Ovary (tissue), 9 donors: Measurements from ENCODE around the gene KCNMB2. TPM values are rescaled to one million over a fixed set of nuclear protein-coding genes. Genes with fewer than 3 reads are reported as not detected.

ENCODE experiments used
- DNase-seq, 5 donors: peaks; one replicate each; pipeline ENCODE4 v3.0.0-alpha.2; 2019 to 2020
- H3K27ac ChIP-seq, 2 donors: fragments of 200-600 bp; one replicate each; pipeline versions ENCODE4 v1.5.1 to v1.8.0; 2019 to 2022
- H3K27me3 ChIP-seq: fragments of 200-600 bp; one replicate; pipeline ENCODE4 v1.8.0; 2022
- H3K36me3 ChIP-seq: fragments of 200-600 bp; sonication (generic); one replicate; pipeline ENCODE4 v1.5.1; 2019
- H3K4me1 ChIP-seq: one replicate; pipeline ENCODE4 v1.8.1; 2013; ENCODE audit warnings: mild to moderate bottlenecking, moderate library complexity; ENCODE audit not compliant: insufficient read depth
- H3K4me3 ChIP-seq: fragments of 200-600 bp; sonication (generic); one replicate; pipeline ENCODE4 v1.5.1; 2017
- H3K9me3 ChIP-seq, 2 donors: fragments of 200-600 bp in 1 of 2; sonication (generic) in 1 of 2; one replicate each; pipeline versions ENCODE4 v1.5.1 to v1.8.1; 2013 to 2019; ENCODE audit warnings: mild to moderate bottlenecking in 1 of 2, moderate library complexity in 1 of 2
- EP300 ChIP-seq: sonication (generic); formaldehyde crosslinking; IDR thresholded peaks from one replicate; pipeline ENCODE4 v1.6.1; 2017; ENCODE audit warnings: antibody characterized with exemption
- POLR2A ChIP-seq: fragments of 450-650 bp; IDR thresholded peaks from one replicate; pipeline ENCODE4 v1.6.1; 2017; ENCODE audit warnings: antibody characterized with exemption, mild to moderate bottlenecking, moderate library complexity
- WGBS, 3 donors: extraction: QIAGEN DNeasy Blood & Tissue Kit in 1 of 3; methylation state at CpG; one replicate each; pipeline versions ENCODE4 v1.1.5 to v1.1.7; 2013 to 2017; 5-methylcytosine and 5-hydroxymethylcytosine counted together
- intact Hi-C, 4 donors: fragments of 100-400 bp; cut with DNase I; formaldehyde crosslinking; loops; one replicate each; pipeline versions ENCODE4 v1.11.0 to v1.15.1; 2022 to 2023
- polyA plus RNA-seq, 2 donors: library from polyadenylated mRNA; stranded (reverse); fragments of 200-250 nt in 1 of 2; fragments of 350-450 nt in 1 of 2; fragmentation: Illumina TruSeq in 1 of 2; extraction: RNeasy Lipid Tissue Mini Kit (QIAGEN cat#74804) in 1 of 2; gene quantifications; one replicate each; pipeline ENCODE4 v1.2.3, GENCODE V29; 2013 to 2014
- total RNA-seq, 7 donors: library from RNA; depleted of rRNA in 2 of 7; stranded (reverse); fragments of >200 nt in 2 of 7; fragmentation: NEBNext Ultra II Directional in 3 of 7; extraction: Animal tissue kit (Norgen Biotek cat#: 25700) in 3 of 7; gene quantifications; one replicate each; pipeline versions ENCODE4 v1.1.0 to v1.2.4, GENCODE V29; 2016 to 2023
- TF ChIP-seq, protein P1 (sequence below), 3 donors: fragments of 450-650 bp in 2 of 3; fragments of 200-600 bp in 1 of 3; IDR thresholded peaks; one replicate each; pipeline versions ENCODE4 v1.5.1 to v1.8.0; 2016 to 2022; ENCODE audit warnings: antibody characterized with exemption in 3 of 3, mild to moderate bottlenecking in 1 of 3
- donor health status: DM: no; HTN: no; CAD: no; lungs with moderate emphysema.
- donor health status: DM: no; HTN: no; CAD: no.
- donor health status: Bipolar disorder and iron deficiency.
- donor health status: DM: yes; HTN: yes; CAD: no.
- donor health status: DM: no; HTN: no; CAD: no.
- donor health status: DM: yes; HTN: yes; CAD: no.

Gene KCNMB2
- total and polyA plus RNA-seq, 9 donors = 5.7 to 11.6 (median 7.5) TPM

DNA sequence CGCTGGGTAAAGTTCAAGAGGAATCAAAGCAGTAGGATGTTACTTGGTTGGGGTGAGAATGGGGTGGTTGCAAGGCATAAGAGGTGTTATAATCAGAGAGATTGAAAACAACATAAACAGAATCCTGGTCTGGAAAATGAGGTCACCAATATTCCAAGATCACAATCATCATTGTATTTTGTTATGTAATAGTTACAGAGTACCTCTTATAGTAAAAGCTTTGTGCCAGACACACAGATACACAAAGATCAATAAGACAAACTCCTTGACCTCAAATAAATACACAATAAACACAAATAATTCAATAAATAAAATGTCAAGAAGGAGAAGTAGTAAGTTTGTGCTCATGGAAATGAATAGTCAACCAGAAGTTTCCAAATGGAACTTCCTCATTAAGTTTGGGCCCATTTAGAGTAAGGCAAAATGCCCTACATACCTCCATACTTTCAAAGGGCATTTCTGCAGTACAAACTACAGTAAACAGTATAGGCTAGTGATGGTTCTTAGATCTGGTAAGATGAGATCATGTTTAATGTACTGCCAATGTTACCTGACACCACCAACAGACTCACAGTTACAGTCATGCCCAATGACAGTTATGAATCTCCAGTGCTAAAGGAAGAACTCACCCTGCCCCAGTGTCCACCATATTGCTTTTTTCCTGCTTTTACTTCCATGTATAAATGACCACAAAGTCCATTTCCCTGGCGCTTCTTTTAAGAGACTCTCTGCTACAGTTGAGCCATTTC lies 93.4 kb downstream of the KCNMB2 start:
- H3K4me1 ChIP-seq = no peaks in the 10 kb centered on the region
- TF ChIP-seq POLR2A (no peak), EP300 (no peak)
- TF ChIP-seq, protein P1, sequence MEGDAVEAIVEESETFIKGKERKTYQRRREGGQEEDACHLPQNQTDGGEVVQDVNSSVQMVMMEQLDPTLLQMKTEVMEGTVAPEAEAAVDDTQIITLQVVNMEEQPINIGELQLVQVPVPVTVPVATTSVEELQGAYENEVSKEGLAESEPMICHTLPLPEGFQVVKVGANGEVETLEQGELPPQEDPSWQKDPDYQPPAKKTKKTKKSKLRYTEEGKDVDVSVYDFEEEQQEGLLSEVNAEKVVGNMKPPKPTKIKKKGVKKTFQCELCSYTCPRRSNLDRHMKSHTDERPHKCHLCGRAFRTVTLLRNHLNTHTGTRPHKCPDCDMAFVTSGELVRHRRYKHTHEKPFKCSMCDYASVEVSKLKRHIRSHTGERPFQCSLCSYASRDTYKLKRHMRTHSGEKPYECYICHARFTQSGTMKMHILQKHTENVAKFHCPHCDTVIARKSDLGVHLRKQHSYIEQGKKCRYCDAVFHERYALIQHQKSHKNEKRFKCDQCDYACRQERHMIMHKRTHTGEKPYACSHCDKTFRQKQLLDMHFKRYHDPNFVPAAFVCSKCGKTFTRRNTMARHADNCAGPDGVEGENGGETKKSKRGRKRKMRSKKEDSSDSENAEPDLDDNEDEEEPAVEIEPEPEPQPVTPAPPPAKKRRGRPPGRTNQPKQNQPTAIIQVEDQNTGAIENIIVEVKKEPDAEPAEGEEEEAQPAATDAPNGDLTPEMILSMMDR (IDR thresholded peaks at IDR 0.05) = no peak
- H3K9me3 ChIP-seq = no peaks in the 10 kb centered on the region
- no peak overlapping the region for H3K4me3 ChIP-seq
- WGBS, 3 donors = 96 to 97% (median 97%) methylated on average over 2 of the region's 2 CpGs
- H3K27me3 ChIP-seq = no peaks in the 10 kb centered on the region
- H3K27ac ChIP-seq = no peak overlapping the region
- intact Hi-C loops = no loop called here
- H3K36me3 ChIP-seq = no peaks in the 10 kb centered on the region
- DNase-seq = no peak

DNA sequence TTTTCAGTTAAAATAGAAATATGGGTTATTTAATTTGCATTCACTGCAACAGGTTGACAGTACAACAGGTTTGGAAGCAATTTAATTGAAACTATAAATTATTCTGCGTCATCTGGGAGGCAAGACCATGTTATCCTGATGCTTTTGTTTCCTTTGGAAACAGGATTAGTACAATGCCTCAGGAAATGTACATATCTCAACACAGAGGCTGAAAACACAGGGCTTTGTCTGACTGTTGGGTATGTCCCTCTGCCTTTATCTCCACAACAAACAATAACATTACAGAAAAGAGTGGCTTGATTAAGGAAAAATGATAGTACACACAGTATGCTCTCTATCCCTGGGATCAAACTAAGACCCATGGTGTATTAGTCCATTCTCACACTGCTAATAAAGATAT lies 95.7 kb downstream of the KCNMB2 start:
- no peaks in the 10 kb centered on the region for H3K27me3 ChIP-seq
- no peak overlapping the region for H3K27ac ChIP-seq
- DNase-seq = no peak
- no peaks in the 10 kb centered on the region for H3K4me1 ChIP-seq
- H3K36me3 ChIP-seq = no peaks in the 10 kb centered on the region
- 93 to 96% (median 95%) methylated on average over 1 of the region's 1 CpG for whole genome bisulfite sequencing, 3 donors
- intact Hi-C loops = no loop called here
- no peak overlapping the region for H3K4me3 ChIP-seq
- TF ChIP-seq, protein P1 (IDR thresholded peaks at IDR 0.05) = no peak
- no peak for TF ChIP-seq EP300
- no peak for TF ChIP-seq POLR2A
- no peaks in the 10 kb centered on the region for H3K9me3 ChIP-seq

GRCh38 chr3:178634975-178635374 lies 98.7 kb downstream of the KCNMB2 start:
- Histone ChIP-seq H3K36me3 (no peaks in the 10 kb centered on the region), H3K4me1 (no peaks in the 10 kb centered on the region), H3K4me3 (no peak overlapping the region), H3K27ac (no peak overlapping the region), H3K9me3 (no peaks in the 10 kb centered on the region), H3K27me3 (no peaks in the 10 kb centered on the region)
- no peak for DNase-seq
- 0 to 77% (median 0%) methylated on average over 1 of the region's 1 CpG for WGBS, 3 donors
- TF ChIP-seq, protein P1 (IDR thresholded peaks at IDR 0.05) = no peak
- no peak for TF ChIP-seq POLR2A
- TF ChIP-seq EP300 = no peak
- intact Hi-C loops = no loop called here

DNA sequence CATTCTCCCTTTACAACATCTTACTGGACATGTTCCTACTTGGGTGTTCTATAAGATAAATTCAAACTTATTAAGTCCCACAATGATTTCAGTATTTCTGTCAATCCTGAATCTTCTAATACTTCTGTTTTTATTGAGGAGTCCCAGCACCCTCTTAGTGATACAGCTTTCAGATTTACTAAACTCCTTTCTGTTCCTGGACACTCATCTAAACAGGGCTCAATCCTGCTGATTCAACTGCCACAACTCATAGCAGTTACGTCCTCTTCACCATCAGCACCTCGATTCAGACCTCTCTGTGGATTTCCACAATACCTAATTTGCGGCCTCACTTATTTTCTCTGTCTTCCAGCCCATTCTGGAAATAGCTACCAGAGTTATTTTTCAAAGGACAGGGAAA lies 101.6 kb downstream of the KCNMB2 start:
- no peaks in the 10 kb centered on the region for H3K9me3 ChIP-seq
- no peaks in the 10 kb centered on the region for H3K4me1 ChIP-seq
- H3K27me3 ChIP-seq = no peaks in the 10 kb centered on the region
- intact Hi-C loops = no loop called here
- WGBS, 3 donors = 90 to 94% (median 91%) methylated on average over 3 of the region's 3 CpGs
- no peak for TF ChIP-seq EP300
- TF ChIP-seq, protein P1 (IDR thresholded peaks at IDR 0.05) = no peak
- TF ChIP-seq POLR2A = no peak
- H3K27ac ChIP-seq = no peak overlapping the region
- no peak for DNase-seq
- H3K4me3 ChIP-seq = no peak overlapping the region
- no peaks in the 10 kb centered on the region for H3K36me3 ChIP-seq
